IPS-15b (cell line): ENCODE data around the gene NUP210.

Experiments
- H3K27me3 ChIP-seq: one replicate; pipeline ENCODE4 v1.6.1; 2013; ENCODE audit warnings: low read length; ENCODE audit not compliant: control insufficient read depth, insufficient read depth
- H3K36me3 ChIP-seq: one replicate; pipeline ENCODE4 v1.6.1; 2013; ENCODE audit warnings: low read length; ENCODE audit not compliant: control insufficient read depth, insufficient read depth
- H3K4me1 ChIP-seq: one replicate; pipeline ENCODE4 v1.6.1; 2013; ENCODE audit warnings: mild to moderate bottlenecking, low read length; ENCODE audit not compliant: control insufficient read depth, insufficient read depth
- H3K4me3 ChIP-seq: one replicate; pipeline ENCODE4 v1.5.1; 2013; ENCODE audit warnings: low read depth, low read length
- H3K9ac ChIP-seq: one replicate; pipeline ENCODE4 v1.6.1; 2013; ENCODE audit warnings: low read depth, mild to moderate bottlenecking, low read length
- H3K9me3 ChIP-seq: one replicate; pipeline ENCODE4 v1.6.1; 2013; ENCODE audit warnings: mild to moderate bottlenecking, low read length; ENCODE audit not compliant: control insufficient read depth, insufficient read depth

NUP210 gene

DNA sequence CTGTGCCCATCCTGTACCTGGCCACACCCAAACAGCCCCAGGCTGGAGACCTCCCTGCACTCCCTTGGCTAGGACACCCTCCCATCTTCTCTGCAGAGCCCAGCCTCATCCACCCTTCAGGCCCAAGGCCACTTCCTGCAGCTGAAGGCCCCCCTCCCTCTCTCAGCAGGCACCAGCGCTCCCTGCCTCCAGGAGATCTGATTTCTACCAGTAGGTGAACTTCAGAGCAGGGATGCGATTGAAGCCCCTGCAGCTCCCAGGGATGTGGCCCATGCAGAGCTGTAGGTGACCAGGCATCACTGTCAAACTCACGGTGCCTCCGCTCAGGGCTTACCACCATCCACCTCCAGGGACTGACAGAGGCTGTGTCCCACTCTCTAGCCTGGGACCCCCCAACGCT is 96.3 kb downstream of the NUP210 start:
- no peak overlapping the region for H3K9ac ChIP-seq
- H3K4me3 ChIP-seq = no peak overlapping the region
- no peaks in the 10 kb centered on the region for H3K27me3 ChIP-seq
- H3K4me1 ChIP-seq = no peaks in the 10 kb centered on the region
- H3K36me3 ChIP-seq = peaks cover 62% of the 10 kb centered on the region
- H3K9me3 ChIP-seq = no peaks in the 10 kb centered on the region

DNA sequence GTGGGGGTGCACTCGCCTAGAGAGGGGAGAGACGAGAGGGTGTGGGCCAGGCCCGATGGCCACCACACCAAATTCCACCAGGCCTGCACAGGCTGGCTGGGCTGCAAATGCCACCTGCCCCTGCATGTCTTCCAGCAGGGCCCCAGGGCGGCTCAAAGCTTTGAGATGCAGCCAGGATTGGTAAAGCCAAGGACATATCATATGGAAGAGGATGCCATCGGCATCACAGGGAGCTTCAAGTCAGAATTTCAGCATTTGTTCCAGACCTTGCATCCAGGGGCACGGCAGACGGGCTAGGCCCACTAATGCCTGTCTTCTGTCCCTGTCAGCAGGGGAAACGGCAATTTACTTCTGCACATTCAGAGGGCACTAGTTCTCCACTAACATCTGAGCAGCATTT is 97.8 kb downstream of the NUP210 start:
- Histone ChIP-seq H3K9ac (no peak overlapping the region), H3K36me3 (peaks cover 56% of the 10 kb centered on the region)

DNA sequence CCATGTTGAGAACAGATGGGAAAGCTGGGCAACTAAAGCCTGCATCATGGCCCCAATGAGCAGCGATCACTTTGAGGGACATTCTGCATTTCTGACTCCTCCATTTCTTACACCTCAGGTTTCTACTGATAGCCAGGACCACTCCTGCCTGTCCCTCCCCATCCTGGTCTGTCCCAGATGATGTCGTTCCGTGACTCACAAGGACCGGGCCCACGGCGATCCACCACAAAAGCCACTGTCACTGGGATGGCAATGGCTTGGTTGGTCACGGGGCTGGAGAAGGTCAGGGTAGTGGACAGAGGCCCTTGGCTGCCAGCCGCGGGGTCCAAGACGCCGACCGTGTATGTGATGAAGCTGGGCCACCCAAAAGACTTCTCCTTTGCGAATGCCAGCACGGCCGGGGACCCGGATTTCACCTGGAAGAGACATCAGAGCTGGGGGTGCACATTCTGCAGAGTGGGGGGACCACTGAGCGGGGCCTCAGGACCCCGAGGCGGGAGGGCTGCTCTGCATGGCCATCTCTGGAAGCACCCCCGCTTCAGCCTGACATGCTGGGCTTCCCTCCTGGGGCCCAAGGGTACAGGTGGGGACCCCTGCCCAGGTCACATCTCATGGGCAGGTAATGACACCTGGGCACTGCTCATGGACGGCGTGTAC is 100.4 kb downstream of the NUP210 start:
- Histone ChIP-seq H3K4me1 (no peaks in the 10 kb centered on the region), H3K36me3 (peaks cover 47% of the 10 kb centered on the region), H3K27me3 (no peaks in the 10 kb centered on the region), H3K9me3 (no peaks in the 10 kb centered on the region), H3K9ac (no peak overlapping the region), H3K4me3 (no peak overlapping the region)

More for the DNA sequence above, 97.8 kb downstream of the NUP210 start:
- H3K4me3 ChIP-seq = no peak overlapping the region
- no peaks in the 10 kb centered on the region for H3K27me3 ChIP-seq
- H3K4me1 ChIP-seq = no peaks in the 10 kb centered on the region
- H3K9me3 ChIP-seq = no peaks in the 10 kb centered on the region

DNA sequence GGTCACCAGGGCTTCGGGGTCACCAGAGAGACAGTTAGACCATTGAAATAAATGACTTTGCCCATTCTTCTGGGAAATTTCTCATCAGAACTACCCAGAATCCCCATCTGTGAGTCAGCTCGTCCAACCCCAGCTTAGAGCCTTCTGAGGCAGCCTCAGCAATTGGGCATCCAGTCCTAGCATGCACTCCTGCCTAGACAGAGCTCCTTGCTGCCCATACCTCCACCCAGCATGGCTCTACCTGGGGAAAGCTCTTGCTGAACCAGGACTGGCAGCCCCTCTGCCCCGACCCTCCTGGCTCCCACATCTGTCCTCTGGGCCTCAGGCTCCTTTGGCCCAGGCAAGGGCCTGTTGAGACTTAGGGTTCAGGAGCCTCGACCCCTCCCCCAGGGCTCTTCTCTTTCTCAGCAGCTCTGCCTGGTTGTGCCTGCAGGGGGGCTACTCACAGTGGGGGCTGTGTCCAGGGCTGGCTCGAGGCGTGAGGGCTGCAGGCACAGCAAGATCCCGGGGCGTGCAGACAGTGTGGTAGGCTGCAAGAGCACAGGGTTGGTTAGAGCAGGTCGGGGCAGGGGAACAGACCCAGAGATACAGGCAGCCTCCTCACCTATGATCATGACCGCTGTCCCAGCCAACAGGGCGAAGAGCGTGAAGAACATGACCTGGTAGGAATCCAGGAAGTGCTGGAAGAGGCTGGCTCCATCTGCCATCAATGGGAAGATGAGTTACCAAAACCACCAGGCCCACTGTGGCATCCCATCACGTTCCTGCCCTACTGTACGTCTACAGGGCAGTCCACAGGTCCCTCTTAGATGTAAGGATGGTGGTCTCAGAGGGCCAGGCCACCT is 101.3 kb downstream of the NUP210 start:
- H3K4me1 ChIP-seq = no peaks in the 10 kb centered on the region
- H3K4me3 ChIP-seq = no peak overlapping the region
- no peaks in the 10 kb centered on the region for H3K27me3 ChIP-seq
- H3K36me3 ChIP-seq = peaks cover 47% of the 10 kb centered on the region
- no peak overlapping the region for H3K9ac ChIP-seq
- no peaks in the 10 kb centered on the region for H3K9me3 ChIP-seq

DNA sequence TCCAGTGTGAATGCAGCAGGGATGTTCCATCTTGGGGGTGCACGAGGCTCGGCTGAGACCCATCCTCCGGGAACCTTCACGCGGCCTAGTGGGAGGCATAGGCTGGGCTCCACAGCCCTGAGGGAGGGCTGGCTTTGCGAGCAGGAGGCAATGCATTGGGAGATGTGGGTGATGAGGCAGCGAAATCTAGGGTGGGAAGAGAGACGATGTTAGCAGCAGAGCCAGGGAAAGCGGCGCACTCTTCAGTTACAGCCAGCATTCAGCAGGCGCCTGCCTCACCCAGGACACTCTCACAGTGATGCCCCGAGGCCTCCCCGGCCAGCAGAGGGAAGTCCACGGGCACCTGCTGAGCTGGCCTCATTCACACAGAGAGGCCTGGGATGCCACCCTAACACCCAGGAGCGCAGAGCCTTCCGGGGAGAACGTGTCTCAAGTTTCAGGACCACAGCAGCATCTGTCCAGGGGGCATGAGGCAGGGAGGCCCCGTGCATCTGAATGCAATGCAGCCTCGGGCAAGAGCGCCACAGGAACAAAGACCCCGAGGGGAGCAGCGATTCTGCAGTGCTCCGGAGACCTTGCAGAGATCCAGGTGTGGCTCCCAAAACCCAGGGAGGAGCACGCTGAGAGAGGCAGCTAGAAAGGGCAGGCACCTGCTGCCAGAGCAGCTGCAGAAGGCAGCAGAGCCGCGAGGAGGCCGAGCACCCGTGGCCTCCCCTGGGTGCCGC is 102.4 kb downstream of the NUP210 start:
- Histone ChIP-seq H3K27me3 (no peaks in the 10 kb centered on the region), H3K9me3 (no peaks in the 10 kb centered on the region), H3K4me1 (no peaks in the 10 kb centered on the region), H3K9ac (no peak overlapping the region), H3K36me3 (peaks cover 42% of the 10 kb centered on the region), H3K4me3 (no peak overlapping the region)

DNA sequence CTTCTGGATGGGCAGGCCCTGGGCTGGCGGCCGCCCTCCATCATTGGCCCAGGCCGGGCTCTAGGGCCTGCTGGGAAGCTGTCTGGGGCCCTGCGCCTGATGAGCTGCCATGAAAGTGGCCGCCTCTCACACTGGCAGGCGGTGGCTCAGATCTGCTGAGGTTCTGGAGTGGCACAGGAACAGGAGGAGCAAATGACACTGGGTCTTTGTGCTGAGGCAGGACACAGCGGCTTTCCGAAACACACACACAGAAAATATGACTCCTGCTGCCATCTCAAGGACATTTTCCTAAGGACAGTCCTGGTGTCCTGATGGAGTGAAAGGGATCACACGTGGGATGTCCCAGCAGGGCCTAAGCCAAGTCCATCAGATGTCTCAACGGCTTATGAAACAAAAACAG is 103.5 kb downstream of the NUP210 start:
- no peaks in the 10 kb centered on the region for H3K4me1 ChIP-seq
- no peaks in the 10 kb centered on the region for H3K9me3 ChIP-seq
- peaks cover 32% of the 10 kb centered on the region for H3K36me3 ChIP-seq
- H3K4me3 ChIP-seq = no peak overlapping the region
- H3K9ac ChIP-seq = no peak overlapping the region
- no peaks in the 10 kb centered on the region for H3K27me3 ChIP-seq

DNA sequence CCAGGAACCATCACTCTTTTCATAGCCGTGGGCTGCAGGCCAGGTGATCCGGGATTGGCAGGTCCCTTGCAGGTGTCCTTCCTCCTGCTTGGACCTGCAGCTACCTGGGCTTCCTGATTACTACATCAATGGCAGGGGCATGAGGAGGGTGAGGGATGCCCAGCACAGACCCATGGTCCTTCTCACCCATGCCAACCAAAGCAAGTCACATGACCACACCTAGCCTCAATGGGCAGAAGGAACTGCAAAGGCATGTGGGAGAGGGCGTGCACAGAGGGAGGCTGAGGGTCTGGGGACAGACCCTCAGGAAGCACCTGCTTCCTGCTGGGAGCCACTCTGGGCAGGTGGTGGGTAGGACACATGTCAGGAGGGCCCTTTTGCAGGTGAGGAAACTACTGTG is 105.2 kb downstream of the NUP210 start:
- no peak overlapping the region for H3K4me3 ChIP-seq
- H3K9ac ChIP-seq = no peak overlapping the region
- no peaks in the 10 kb centered on the region for H3K9me3 ChIP-seq
- no peaks in the 10 kb centered on the region for H3K4me1 ChIP-seq
- H3K27me3 ChIP-seq = no peaks in the 10 kb centered on the region
- peaks cover 27% of the 10 kb centered on the region for H3K36me3 ChIP-seq

DNA sequence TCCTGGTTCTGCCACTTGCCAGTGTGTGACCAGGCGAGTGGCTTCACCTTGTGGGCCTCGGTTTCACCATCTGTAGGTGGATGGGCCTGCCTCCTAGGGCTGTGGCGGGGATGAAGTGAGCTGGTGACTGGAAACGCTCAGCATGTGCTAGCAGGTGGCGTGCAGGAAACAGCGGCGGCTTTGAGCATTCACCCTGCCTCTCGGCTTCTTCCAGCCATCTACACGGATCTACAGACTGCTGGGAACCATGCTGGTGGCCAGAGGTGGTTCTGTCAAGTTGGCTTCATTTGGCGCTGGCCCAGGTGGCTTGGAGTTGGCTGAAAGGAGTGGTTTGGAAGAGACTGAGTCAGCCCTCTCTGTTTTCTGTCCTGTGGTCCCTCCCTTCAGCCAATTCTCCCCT is 106.3 kb downstream of the NUP210 start:
- H3K9ac ChIP-seq = no peak overlapping the region
- no peaks in the 10 kb centered on the region for H3K9me3 ChIP-seq
- no peaks in the 10 kb centered on the region for H3K27me3 ChIP-seq
- H3K4me1 ChIP-seq = no peaks in the 10 kb centered on the region
- H3K4me3 ChIP-seq = no peak overlapping the region
- H3K36me3 ChIP-seq = peaks cover 17% of the 10 kb centered on the region

DNA sequence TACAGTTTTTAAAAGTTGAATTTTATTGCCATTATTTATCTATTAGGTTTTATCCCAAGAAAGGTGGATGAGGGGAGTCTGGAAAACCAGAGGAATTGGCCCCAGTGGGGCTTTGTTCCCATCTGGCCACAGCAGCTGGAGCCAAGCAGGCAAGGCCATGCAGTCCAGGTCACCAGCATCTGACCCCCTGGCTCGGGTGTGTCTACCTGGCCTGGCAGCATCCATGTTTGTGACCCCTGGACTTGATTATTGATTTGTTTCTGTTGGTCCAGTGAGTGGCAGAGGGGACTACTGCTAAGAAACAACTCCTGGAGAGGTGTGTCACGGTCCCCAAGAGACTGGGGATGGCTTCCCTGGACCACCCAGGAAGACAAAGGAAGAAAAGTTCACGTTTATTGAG is 111.1 kb downstream of the NUP210 start:
- Histone ChIP-seq H3K4me3 (no peak overlapping the region), H3K27me3 (no peaks in the 10 kb centered on the region), H3K9ac (no peak overlapping the region), H3K4me1 (no peaks in the 10 kb centered on the region), H3K36me3 (no peaks in the 10 kb centered on the region), H3K9me3 (no peaks in the 10 kb centered on the region)

DNA sequence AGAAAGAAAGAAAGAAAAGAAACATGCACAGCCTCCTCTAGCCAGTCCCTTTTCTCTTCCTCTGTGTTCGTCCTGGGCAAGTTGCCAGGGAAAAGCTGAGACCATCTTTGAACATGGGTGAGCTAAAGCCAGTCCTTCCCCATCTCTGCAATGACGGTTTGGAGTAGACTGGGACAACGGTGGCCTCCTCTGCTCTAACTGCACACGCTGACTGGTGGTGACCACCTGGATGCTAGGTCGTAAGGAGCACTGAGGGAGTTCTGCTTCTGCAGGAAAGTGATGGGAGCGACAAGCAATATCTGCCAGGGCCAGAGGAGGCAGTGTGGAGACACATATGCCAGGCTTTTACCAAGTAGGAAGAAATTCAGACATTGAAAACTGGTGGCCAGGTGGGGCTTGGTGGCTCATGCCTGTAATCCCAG is 111.7 kb downstream of the NUP210 start:
- Histone ChIP-seq H3K9ac (no peak overlapping the region), H3K36me3 (no peaks in the 10 kb centered on the region), H3K27me3 (no peaks in the 10 kb centered on the region), H3K4me3 (no peak overlapping the region), H3K9me3 (no peaks in the 10 kb centered on the region), H3K4me1 (no peaks in the 10 kb centered on the region)

DNA sequence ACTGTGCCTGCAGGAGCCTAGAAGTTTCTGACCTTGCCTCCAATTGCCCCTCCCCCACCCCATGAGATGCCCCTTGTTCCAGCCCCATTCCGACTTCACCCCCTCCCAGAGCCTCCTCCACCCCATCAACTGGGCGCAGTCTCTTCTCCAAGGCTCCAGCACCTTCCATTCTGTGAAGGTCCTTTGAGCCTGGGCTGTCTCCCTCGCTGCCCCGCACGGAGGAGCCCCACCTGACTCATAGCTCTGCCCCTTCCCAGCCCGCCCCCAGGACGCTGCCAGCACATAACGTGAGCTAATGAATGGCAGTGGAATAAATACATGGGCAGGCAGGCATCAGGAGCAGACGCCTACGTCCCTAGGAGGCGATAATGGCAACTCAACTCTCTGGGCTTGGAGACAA is 113.1 kb downstream of the NUP210 start:
- Histone ChIP-seq H3K9ac (no peak overlapping the region), H3K4me1 (no peaks in the 10 kb centered on the region), H3K9me3 (no peaks in the 10 kb centered on the region), H3K4me3 (no peak overlapping the region), H3K27me3 (no peaks in the 10 kb centered on the region), H3K36me3 (no peaks in the 10 kb centered on the region)
